Activated CD8-positive, alpha-beta memory T cell treated with anti-CD3 and anti-CD28 coated beads for 48 hours (primary cell): Measurements from ENCODE around the gene BMP8A.
A peak's percentile ranks its signal among the peaks of the same experiment; 100 is the strongest.
"Not testable (repeated sequence)": the region's sequence is repeated elsewhere in the genome, so short reads cannot be mapped to it uniquely, and the experiment has no call there.

Experiments used
- DNase-seq, 3 experiments: peaks; one replicate each; pipeline ENCODE4 v3.0.0-alpha.2; 2020; ENCODE audit warnings: low read depth in 2 of 3, low spot score in 2 of 3

Gene BMP8A, protein sequence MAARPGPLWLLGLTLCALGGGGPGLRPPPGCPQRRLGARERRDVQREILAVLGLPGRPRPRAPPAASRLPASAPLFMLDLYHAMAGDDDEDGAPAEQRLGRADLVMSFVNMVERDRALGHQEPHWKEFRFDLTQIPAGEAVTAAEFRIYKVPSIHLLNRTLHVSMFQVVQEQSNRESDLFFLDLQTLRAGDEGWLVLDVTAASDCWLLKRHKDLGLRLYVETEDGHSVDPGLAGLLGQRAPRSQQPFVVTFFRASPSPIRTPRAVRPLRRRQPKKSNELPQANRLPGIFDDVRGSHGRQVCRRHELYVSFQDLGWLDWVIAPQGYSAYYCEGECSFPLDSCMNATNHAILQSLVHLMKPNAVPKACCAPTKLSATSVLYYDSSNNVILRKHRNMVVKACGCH

GRCh38 chr1:39491146-39491921, at the start of gene BMP8A:
Gene BMP8A, plus strand, starts transcription at chr1:39491636. Its CDS starts 356 bp downstream, at chr1:39491992.
- peak; percentile 23 to 57 (median 49) for DNase-seq

DNA sequence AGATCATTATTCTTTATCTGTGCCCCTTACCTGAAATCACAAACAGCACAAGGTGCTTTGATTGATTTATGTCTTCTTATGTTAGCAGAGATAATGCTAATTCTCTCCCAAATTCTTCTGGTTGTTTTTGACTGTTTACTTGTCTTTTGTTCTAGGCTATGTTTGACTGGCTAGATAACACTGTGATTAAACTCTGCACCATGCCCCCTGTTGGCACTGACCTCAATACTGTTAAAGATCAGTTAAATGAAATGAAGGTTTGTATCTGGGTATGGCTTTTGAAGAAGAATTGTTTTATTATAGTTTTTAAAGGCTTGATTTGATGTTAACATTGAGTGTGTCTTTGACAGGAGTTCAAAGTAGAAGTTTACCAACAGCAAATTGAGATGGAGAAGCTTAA, 49.6 kb upstream of the BMP8A start:
- no peak for DNase-seq

DNA sequence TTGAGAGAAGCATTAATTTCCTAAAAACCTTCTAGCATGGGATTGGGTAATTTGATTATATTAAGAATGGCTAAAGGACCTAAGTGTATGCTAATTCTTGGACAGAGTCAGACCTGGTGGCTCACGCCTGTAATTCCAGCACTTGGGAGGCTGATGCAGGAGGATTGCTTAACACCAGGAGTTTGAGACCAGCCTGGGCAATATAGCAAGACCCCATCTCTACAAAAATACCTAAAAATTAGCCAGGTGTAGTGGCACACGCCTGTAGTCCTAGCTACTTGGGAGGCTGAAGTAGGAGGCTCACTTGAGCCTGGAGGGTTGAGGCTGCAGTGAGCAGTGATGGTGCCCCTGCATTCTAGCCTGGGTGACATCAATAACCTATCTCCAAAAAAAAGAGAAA, 45.9 kb upstream of the BMP8A start:
- no peak for DNase-seq

DNA sequence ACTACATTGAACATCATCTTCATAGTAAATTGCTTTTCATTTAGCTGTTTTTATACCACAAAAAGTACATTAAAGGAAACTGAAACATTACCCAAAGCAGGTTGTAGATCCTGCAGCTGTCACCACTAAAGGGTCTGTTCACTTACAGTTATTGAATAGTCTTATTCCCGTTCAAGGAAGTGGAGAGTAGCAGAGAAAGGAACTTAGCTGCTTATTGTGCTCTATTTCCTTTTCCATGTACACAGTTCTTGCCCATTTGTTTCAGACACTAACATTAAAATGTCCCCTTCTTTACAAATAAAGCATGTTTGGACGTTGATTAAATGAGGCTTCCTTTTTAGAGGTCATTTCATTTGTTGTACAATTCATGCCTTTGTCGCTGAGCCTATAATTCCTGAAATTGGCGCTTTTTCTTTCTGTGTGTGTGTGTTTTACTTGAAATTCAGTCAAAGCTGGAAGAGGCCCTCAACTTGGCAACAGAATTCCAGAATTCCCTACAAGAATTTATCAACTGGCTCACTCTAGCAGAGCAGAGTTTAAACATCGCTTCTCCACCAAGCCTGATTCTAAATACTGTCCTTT, 44.4 kb upstream of the BMP8A start:
- no peak for DNase-seq

DNA sequence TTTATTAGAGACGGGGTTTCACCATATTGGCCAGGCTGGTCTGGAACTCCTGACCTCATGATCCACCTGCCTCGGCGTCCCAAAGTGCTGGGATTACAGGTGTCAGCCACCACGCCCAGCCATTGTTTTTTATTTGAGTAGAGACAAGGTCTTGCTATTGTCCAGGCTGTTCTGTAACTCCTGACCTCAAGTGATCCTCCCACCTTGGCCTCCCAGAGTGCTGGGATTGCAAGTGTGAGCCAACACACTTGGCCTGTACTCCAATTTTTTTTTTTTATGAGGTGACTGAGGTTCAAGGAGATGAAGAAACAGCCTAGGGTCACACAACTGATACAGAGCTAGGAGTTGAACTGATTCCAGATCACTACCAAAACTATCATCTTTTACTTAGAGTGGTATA, 41.4 kb upstream of the BMP8A start:
- not testable (repeated sequence) for DNase-seq

DNA sequence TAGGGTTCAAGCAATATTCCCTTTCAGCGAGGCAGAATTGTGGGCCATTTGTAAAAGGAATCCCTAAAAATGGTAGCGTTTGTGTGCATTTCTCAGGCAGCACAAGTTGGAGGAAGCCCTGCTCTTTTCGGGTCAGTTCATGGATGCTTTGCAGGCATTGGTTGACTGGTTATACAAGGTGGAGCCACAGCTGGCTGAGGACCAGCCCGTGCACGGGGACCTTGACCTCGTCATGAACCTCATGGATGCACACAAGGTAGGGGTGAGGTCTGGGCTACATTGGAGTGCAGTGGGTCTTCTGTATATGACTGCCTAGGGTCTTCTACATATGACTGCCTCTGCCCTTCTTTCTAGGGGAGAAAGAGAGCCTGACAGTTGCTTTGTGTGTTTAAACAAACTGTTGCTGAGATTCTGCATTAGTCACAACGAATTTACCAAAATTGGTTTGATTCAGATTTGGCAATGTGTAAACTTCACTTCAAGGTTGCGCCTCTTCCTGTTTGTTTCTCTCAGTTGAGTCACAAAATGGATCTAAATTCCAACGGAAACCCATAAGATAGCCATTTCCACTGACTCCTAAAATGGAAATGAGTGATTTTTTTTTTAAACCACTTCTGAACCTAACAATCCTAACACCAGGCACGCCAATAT, 40.4 kb upstream of the BMP8A start:
- no peak for DNase-seq

GRCh38 chr1:39452081-39452480, 39.4 kb upstream of the BMP8A start:
- no peak for DNase-seq

GRCh38 chr1:39452540-39452939, 38.9 kb upstream of the BMP8A start:
- DNase-seq: no peak

- DNase-seq: no peak
Observed at GRCh38 chr1:39453603-39454002, 37.8 kb upstream of the BMP8A start.

- no peak for DNase-seq
Observed at GRCh38 chr1:39458991-39459390, 32.4 kb upstream of the BMP8A start.

DNA sequence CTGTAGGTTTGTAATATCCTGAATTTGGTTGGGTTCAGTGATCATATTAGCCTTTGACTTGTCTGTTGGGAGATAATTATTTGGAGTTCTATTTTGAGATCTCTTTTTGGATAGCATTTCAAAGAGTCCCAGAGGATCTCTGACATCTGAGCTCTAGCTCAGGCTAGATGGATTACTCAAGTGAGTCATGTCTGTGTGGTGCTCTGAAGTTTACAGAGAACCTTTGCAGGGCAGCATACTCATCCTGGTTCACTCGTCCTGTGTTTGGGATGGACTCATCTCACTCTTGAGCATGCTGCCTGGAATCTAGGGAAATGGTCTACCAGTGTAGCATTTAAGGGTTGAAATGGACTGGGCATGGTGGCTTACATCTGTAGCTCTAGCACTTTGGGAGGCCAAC, 29.4 kb upstream of the BMP8A start:
- DNase-seq: no peak

- no peak for DNase-seq
Observed at GRCh38 chr1:39466413-39467107, 24.9 kb upstream of the BMP8A start.

DNA sequence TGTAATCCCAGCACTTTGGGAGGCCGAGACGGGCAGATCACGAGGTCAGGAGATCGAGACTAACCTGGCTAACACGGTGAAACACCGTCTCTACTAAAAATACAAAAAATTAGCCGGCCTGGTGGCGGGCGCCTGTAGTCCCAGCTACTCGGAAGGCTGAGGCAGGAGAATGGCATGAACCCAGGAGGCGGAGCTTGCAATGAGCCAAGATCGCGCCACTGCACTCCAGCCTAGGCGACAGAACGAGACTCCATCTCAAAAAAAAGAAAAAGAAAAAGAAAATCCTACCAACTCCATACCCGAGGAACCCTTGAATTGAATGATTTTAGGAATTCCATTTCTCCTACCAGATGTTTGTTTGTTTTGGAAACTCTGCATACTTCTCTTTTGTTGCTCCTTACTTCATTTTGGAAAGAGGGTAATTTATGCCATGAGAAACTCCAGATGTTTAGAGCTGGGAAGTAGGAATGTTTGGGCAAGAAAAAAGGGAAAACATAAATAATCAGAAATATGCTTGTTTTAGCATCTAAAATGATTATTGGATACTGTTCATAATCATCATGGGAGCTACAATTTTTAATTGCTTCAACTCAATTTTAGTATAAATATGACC, 24.2 kb upstream of the BMP8A start:
- not testable (repeated sequence) for DNase-seq

DNA sequence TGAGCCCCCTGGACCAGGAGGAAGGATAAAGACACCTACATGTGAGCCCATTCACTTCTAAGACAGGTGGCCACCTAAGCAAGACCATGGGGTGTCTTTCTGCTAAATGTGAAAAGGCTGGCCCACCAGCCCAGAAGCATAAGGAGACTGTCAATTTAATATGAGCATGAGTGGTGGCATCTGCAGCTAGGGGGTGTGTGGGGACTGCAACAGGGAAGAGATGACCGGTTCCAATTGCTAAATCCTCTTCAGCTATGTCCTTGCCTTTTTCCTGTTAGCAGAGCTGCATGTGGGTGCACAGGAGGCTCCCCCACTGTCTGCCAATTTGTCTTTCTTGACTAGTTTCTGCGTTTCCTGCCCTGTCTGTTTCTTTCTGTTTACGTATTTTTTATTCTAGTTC, 22.3 kb upstream of the BMP8A start:
- no peak for DNase-seq

DNA sequence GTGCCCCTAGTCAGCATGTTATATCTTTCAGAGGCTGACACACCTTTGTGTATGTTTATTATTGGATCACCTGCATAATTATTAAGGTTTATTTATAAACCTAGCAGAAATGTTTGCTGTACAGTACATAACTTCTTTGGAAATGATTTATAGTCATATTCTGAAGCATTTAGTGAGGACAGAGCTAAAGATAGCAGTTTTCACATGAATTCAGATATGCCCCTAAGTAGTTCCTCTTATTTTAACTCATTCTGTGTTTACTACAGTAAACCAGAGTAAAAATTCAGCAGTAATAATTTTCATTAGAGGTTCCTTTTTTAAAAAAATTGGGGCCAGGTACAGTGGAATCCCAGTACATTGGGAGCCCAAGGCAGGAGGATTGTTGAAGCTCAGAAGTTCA, 21.4 kb upstream of the BMP8A start:
- DNase-seq: no peak

DNA sequence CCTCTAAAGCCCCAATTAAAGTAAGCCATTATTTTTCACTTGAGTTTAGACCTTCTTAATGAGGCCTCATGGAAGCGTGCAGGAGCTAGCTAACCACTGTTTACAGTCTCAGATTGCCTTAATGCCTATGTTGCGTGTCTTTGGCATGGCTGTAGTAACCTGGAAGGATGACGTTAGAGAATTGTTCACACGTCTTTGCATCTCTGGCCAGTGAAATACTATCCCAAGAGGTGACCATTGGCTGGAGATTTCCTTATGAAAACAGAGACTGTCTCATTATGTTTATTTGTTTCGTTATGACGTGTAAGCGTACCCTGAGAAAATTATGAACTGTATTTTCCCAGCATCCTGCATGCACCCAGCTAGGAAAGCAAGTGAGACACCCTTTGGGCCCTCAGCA, 18.6 kb upstream of the BMP8A start:
- DNase-seq: no peak

- no peak for DNase-seq
Observed at GRCh38 chr1:39473324-39473723, 18.1 kb upstream of the BMP8A start.

DNA sequence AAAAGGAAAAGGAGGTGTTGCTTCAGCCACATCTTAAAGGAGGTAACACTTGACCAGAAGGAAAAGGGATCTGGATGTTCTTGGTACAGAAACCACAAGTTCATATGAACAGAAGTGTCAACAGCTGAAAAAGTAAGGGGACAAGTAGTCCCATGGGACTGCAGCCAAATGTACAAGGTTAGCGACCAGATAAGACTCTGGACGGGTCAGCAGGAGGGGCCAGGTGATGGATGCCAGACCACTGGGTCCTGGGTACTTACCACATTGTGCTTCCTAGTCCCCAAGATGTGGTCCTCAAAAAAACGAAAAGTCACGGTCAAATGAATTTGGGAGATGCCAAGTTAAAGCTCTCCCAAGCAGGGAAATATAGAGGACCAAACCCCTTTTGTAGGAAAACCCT, 16.6 kb upstream of the BMP8A start:
- DNase-seq: no peak

DNA sequence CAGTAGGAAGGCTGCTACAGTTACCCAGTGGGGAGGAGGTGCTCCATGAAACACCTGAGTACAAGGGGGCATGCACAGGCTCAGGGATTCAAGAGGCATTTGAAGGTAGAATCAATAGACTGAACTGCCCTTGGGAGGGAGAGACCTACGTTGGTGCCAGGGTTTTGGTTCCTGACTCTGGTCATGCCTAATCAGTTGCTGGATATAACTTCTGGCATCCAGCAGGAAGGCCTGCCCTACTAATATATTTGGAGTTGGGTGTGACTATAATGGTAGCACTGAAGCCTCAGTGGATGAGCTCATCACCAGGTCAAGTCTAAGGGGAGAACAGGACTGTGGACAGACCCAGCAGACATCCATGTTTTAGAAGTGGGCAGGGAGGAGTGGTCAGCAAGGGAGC, 15.9 kb upstream of the BMP8A start:
- DNase-seq: not testable (repeated sequence)

DNA sequence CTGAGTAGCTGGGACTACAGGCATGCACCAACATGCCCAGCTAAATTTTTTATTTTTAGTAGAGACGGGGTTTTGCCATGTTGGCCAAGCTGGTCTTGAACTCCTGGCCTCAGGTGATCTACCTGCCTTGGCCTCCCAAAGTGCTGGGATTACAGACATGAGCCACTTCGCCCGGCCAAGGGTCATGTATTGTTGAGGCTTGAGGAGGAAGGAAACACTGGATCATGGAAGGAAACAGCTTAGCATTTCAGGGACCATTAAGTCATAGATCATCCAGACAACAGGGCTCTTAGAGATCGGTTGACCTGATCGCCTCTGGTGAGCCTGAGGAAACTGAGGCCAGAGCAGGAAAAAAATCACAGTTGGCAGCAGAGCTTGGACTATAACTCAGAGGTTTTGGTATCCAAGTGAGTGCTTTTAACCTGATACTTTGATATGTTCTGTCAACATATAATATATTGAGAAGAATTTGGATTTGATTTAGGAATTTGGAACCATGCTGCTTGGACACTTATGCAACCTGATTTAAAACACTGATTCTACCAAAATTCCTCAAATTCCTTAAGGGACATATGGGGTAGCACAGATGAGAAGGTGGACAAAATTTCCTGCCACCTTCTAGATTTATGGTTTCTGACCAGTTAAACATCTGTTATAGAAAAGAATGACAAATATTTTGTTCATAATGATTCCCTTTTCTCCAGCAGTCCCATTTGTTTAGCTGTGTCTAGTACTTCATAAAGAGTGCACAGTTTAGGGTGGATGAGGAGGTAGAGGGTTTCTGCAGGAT, 13.1 kb upstream of the BMP8A start:
- DNase-seq: no peak
